Calu3 (cell line): ENCODE measurements around the gene DSCAM. TPM values are rescaled to one million over a fixed set of nuclear protein-coding genes. Genes with fewer than 3 reads are reported as not detected.

Experiments used
- BruUV-seq: library from RNA; stranded (reverse); fragments of 400-500 nt; replicated peaks from 2 replicates; lab custom pipeline; 2021; lab: Mats Ljungman, UMichigan
- CTCF ChIA-PET: fragments of 300-600 bp; sonication (Branson Sonifier 250); formaldehyde crosslinking; loops from one replicate; lab custom pipeline; 2022; ENCODE audit warnings: antibody characterized with exemption; lab: Charles Lee
- DNase-seq: peaks from one replicate; pipeline ENCODE4 v3.0.0; 2022
- H3K27ac Mint-ChIP-seq: one replicate; pipeline ENCODE4 v1.8.0; 2022; ENCODE audit warnings: mixed read lengths; ENCODE audit not compliant: unreplicated experiment
- H3K27me3 Mint-ChIP-seq: one replicate; pipeline ENCODE4 v1.8.0; 2022; ENCODE audit warnings: mixed read lengths; ENCODE audit not compliant: unreplicated experiment
- H3K36me3 Mint-ChIP-seq: one replicate; pipeline ENCODE4 v1.8.0; 2022; ENCODE audit warnings: mild to moderate bottlenecking, moderate library complexity, mixed read lengths; ENCODE audit not compliant: insufficient read depth, unreplicated experiment
- H3K4me1 Mint-ChIP-seq: one replicate; pipeline ENCODE4 v1.8.0; 2022; ENCODE audit warnings: mild to moderate bottlenecking, low read depth, mixed read lengths; ENCODE audit not compliant: unreplicated experiment
- H3K4me3 Mint-ChIP-seq: one replicate; pipeline ENCODE4 v1.8.0; 2022; ENCODE audit warnings: mild to moderate bottlenecking, low read depth, moderate library complexity, mixed read lengths; ENCODE audit not compliant: unreplicated experiment
- H3K9me3 Mint-ChIP-seq: one replicate; pipeline ENCODE4 v1.8.0; 2022; ENCODE audit warnings: low read depth, mixed read lengths; ENCODE audit not compliant: unreplicated experiment
- CTCF ChIP-seq: fragments of 200-600 bp; IDR thresholded peaks from one replicate; pipeline ENCODE4 v1.8.0; 2022; ENCODE audit warnings: antibody characterized with exemption; ENCODE audit not compliant: unreplicated experiment
- intact Hi-C: fragments of 100-400 bp; cut with micrococcal nuclease; formaldehyde crosslinking; loops from one replicate; pipeline ENCODE4 v1.10.0; 2022; ENCODE audit not compliant: unreplicated experiment
- total RNA-seq: library from RNA; stranded (reverse); gene quantifications from 2 replicates; pipeline ENCODE4 v1.2.3, GENCODE V29; 2022

The DSCAM gene
- total RNA-seq, 1 experiment from 2014 or later = not detected

GRCh38 chr21:40733024-40733397, 113.9 kb downstream of the DSCAM start:
- H3K4me1 Mint-ChIP-seq = no peaks in the 10 kb centered on the region
- CTCF ChIA-PET = no interaction called here
- no peak for TF ChIP-seq CTCF
- H3K36me3 Mint-ChIP-seq = no peaks in the 10 kb centered on the region
- no peak for DNase-seq
- peaks cover 3% of the 10 kb centered on the region for H3K9me3 Mint-ChIP-seq
- no peaks in the 10 kb centered on the region for H3K27me3 Mint-ChIP-seq
- BruUV-seq = no TSS peak
- no peak overlapping the region for H3K4me3 Mint-ChIP-seq
- no peak overlapping the region for H3K27ac Mint-ChIP-seq
- intact Hi-C loops = no loop called here

- H3K27ac Mint-ChIP-seq = no peak overlapping the region
- intact Hi-C loops = no loop called here
- H3K4me3 Mint-ChIP-seq = no peak overlapping the region
- no peaks in the 10 kb centered on the region for H3K27me3 Mint-ChIP-seq
- CTCF ChIA-PET = no interaction called here
- no peak for TF ChIP-seq CTCF
- no TSS peak for BruUV-seq
- no peak for DNase-seq
- no peaks in the 10 kb centered on the region for H3K36me3 Mint-ChIP-seq
- H3K4me1 Mint-ChIP-seq = no peaks in the 10 kb centered on the region
- peaks cover 9% of the 10 kb centered on the region for H3K9me3 Mint-ChIP-seq
Observed at GRCh38 chr21:40732253-40733023, 114.5 kb downstream of the DSCAM start.

GRCh38 chr21:40731206-40731605, 115.8 kb downstream of the DSCAM start:
- intact Hi-C loops = no loop called here
- no peak overlapping the region for H3K4me3 Mint-ChIP-seq
- TF ChIP-seq CTCF = no peak
- no peaks in the 10 kb centered on the region for H3K36me3 Mint-ChIP-seq
- no peaks in the 10 kb centered on the region for H3K4me1 Mint-ChIP-seq
- no peaks in the 10 kb centered on the region for H3K27me3 Mint-ChIP-seq
- H3K9me3 Mint-ChIP-seq = peaks cover 9% of the 10 kb centered on the region
- DNase-seq = no peak
- H3K27ac Mint-ChIP-seq = no peak overlapping the region
- CTCF ChIA-PET = no interaction called here
- BruUV-seq = no TSS peak

GRCh38 chr21:40730426-40730800, 116.5 kb downstream of the DSCAM start:
- DNase-seq = no peak
- no TSS peak for BruUV-seq
- intact Hi-C loops = no loop called here
- Mint-ChIP-seq H3K4me3 (no peak overlapping the region), H3K27me3 (no peaks in the 10 kb centered on the region), H3K27ac (no peak overlapping the region), H3K4me1 (no peaks in the 10 kb centered on the region), H3K9me3 (peaks cover 9% of the 10 kb centered on the region), H3K36me3 (no peaks in the 10 kb centered on the region)
- CTCF ChIA-PET = no interaction called here
- TF ChIP-seq CTCF = no peak
